HG02852 (cell line): ENCODE data around the gene SND1.
"Not testable (repeated sequence)": the region's sequence is repeated elsewhere in the genome, so short reads cannot be mapped to it uniquely, and the experiment has no call there.

Experiments used
- ATAC-seq: cut with Tn5 transposase; IDR thresholded peaks from one replicate; pipeline ENCODE4 v1.9.1; 2021; ENCODE audit warnings: mild to moderate bottlenecking, moderate library complexity; ENCODE audit not compliant: unreplicated experiment

The SND1 gene

GRCh38 chr7:127948312-127948711, 296.3 kb downstream of the SND1 start:
- no peak for ATAC-seq

DNA sequence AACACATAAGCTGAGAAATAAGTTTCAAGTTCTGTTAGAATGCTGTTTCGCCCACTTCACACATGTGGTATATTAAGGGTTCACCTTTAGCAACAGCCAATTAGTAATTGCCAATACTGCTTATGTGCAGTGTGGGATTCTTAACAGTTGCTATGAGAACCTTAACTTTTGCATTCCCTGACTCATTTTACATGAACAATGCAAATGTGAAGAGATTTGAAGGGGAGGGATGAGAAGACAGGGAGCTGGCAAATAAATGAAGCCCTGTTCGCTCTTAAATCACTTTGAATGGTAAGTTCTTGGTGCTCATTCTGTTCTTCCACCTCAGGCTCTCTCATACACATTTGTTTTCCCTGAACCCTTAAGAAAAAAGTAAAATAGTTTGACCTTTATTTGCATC, 296.9 kb downstream of the SND1 start:
- ATAC-seq = no peak

DNA sequence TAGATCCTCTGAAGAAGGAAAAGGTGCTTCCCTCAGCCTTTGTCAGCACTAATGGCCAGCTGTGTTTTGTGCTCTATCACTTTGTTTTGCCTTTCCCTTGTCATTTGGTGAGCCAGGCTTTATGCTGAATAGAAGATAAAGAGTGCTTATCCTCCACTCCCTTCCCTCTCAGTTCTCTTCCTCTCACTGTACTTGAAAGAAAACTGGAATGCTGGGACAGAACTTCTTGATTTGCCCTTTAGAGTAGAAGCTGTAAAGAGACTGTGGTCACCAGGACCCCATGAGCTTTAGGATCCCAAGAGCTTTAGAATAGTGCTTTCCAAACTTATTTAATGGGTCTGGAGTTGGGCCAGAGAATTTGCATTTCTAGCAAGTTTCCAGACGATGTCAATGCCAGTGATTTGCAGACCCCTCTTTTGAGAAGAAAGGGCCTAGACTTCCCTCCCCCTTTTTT, 297.8 kb downstream of the SND1 start:
- no peak for ATAC-seq

DNA sequence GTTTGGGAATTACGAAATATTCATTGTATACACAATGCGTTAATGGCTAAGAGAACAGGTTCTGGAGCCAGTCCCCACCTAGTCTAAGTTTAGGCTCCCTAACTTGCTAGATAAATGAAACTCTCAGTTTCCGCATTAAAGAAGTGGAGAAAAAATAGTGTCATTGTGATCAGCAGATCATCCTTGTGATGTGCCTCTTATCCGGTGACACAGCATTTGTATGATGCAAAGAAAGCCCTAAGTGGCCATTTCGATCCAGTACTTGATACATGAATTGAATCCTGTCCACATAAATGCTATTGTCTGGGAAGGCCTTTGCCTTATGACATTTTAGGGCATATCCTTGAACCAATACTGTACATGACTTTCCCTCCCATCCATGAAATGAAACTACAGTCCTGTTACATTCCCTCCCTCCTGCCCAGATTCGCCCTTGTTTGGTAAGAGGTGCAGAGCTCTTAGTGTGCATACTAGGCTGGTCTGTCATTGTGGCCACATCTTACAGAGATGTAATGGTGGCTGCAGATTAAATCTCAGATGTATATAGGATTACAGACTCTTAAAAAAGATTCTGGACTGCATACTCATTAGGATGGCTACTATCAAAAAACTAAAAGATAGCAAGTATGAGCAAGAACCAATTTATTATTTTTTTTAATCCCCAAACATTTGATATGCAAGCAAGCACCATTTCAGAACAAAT, 298.4 kb downstream of the SND1 start:
- ATAC-seq = no peak

DNA sequence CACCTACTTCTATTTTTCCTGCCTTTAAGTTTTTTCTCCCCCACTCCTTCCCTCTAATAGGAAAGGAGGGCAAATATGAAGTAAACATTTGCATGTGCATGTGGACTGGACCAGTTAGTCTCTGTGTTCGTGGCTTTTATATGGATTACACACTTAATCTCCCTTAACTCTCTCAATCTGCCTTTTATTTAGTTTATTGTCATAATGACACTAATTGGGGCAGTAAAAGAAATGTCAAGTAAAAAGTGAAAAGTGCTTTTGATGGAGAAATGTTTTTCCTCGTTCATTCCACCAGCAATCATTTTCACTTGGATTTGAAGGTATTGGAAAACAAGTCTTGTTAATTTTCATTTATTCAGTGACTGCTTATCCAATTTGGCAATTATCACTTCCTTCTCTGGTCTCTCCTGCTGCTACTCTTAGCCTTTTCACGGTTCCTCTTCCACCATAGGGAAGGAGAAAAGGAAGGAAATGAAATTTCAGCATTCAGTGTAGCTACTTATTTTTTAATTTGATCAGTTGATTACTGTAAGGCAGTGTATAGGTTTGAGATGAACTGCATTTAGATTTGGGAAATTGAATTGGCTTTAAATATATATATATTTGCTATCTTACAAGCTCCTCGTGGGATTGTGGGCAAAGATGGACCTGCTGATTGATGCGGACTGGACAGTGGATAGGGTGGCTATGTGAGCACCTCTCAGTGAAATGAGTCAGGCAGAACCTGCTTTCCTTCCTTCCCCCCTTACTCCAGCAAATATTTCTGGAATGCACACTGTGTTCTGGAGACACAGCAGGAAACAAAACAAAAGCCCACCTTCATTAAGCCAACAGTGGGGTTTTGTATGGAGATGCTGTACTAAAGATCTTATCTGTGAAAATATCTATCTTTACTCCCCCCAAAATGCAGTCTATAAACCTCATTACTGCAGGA, 301.7 kb downstream of the SND1 start:
- ATAC-seq = no peak

GRCh38 chr7:127954357-127954748, 302.4 kb downstream of the SND1 start:
- ATAC-seq = no peak

- ATAC-seq = no peak
Observed at GRCh38 chr7:127955051-127955531, 303.1 kb downstream of the SND1 start.

DNA sequence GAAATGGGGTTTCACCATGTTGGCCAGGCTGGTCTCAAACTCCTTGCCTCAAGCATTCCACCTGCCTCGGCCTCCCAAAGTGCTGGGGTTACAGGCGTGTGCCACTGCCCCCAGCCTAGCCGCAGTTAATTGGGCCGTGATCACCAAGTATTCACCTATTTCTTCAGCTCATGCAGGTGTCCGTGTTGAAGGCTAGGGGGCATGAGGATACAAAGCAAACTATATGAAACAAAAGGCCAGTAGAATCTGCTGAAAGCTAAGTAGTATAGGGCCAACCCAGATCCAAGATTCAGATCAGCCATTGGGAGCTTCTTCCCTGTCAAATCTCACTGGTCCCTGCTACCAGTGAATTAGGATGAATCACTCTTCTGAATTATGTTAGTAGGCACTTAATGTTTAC, 305.9 kb downstream of the SND1 start:
- ATAC-seq = no peak

DNA sequence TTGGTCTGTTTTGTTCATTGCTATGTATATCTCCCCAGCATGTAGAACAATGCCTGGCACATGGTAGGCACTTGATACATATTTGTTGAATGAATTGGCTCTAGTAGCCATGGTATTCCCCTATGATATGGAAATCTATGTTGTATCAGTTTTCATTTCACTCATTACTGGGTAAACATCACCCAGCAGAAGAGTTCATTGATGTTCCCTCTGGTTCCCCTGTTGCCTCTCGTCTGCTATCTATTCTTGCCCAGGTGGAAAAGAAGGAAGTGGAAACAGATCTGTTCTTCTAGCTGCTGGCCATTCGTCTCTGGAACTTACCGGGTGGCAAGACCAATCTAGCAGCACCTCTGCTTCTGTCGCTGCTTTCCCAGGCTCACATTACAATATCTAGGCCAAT, 307.8 kb downstream of the SND1 start:
- peak; percentile 69 for ATAC-seq

DNA sequence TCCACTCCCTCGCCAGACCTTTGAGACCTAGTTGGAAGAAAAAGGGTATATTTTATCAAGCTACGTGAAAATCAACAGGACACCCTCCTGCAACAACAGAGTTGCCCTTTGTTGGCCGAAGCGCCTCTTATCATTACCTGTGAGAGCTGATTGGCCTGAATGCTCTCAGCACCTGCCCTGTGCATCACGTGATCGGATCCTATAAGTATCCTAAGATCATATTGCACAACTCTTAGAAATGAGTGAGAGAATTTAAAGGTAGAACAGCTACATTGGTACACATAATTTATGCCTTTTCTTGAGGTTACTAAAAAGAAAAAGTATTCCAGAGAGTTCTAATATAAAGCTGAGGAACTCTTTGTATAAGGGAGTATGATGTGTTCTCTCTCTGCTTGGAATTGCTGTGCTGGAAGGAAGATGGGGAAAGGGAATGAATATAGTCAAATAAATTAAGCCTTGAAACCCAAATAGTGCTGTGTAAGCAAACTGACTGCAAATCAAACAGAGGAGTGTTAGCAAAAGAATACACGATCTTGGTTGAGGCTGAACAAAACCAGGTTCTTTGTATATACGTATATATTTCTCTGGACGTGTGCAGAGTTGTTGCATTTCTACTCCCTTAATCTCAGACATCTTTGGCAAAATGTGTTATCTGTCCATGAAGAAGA, 309.9 kb downstream of the SND1 start:
- ATAC-seq = no peak

DNA sequence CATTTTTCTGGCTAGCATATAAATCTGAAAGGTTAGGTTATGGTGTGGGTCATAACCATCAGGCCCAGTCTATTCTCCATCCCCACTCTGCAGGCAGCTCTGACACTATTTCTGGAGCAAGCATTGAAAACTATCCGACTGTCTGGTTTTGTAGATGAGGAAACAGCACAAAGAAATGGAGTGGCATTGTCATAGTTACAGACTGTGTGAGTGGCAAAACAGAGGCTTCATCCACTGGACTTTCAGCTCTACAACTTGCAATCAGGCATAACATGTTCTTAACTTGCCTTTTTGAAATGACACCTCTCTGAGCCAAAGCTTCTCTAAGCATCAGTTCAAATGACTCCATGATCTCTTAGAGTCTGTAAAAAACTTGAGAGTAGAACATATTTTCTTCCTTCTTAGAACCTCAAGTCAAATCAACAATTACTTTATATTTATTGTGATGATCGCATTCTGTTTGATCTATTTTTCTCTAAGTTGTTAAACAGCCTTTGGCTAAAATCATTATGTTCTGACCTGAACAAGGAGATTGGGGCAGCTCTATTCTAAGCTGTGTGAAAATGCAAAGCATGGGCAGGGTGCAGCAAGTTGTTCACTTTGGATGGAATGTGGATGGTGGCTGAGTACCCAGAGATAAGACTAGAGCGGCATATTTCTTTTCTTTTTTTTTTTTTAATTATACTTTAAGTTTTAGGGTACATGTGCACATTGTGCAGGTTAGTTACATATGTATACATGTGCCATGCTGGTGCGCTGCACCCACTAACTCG, 310.8 kb downstream of the SND1 start:
- no peak for ATAC-seq

- not testable (repeated sequence) for ATAC-seq
Observed at GRCh38 chr7:127963850-127964249, 311.9 kb downstream of the SND1 start.

- no peak for ATAC-seq
Observed at GRCh38 chr7:127967281-127967680, 315.3 kb downstream of the SND1 start.

DNA sequence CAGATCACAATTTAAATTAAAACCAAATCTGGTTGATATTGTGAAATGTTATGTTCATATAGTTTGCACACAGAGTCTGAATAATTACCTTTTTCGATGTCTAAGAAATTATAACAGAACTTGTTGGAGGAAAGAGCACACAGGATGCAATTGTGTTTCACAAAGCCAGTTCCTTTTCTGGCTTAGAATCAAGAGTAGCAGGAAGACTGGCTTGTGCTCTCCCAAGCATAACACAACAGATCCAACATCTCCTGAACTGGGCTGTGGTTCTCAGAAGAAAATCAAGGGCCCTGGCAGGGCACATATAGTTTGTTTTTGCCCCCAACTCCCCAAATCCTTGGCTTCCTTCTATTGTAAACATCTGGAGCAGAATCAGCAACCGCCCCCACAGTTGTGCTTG, 316.6 kb downstream of the SND1 start:
- no peak for ATAC-seq

- ATAC-seq = no peak
Observed at GRCh38 chr7:127973832-127974231, 321.8 kb downstream of the SND1 start.

- no peak for ATAC-seq
Observed at GRCh38 chr7:127974446-127975035, 322.5 kb downstream of the SND1 start.

GRCh38 chr7:127976056-127976737, 324.2 kb downstream of the SND1 start:
- no peak for ATAC-seq

- no peak for ATAC-seq
Observed at GRCh38 chr7:127976738-127977120, 324.7 kb downstream of the SND1 start.

GRCh38 chr7:127978421-127978820, 326.4 kb downstream of the SND1 start:
- no peak for ATAC-seq
